Measurements from ENCODE around the gene GTF2F1. TPM values are rescaled to one million over a fixed set of nuclear protein-coding genes. Genes with fewer than 3 reads are reported as not detected.
A peak's percentile ranks its signal among the peaks of the same experiment; 100 is the strongest.
"Not testable (repeated sequence)": the region's sequence is repeated elsewhere in the genome, so short reads cannot be mapped to it uniquely, and the experiment has no call there.

The GTF2F1 gene
- total and polyA plus RNA-seq, 9 of the 15 experiments (the other 6 are each of a cell fraction or from before 2014, with no cell fraction given): 4.7 to 75.4 (median 68.4) TPM

- not testable (repeated sequence) for BruUV-seq (replicated peaks)
These were observed 35.9 kb upstream of the GTF2F1 start for GRCh38 chr19:6428692-6429418.

GRCh38 chr19:6427131-6427530, 34.2 kb upstream of the GTF2F1 start:
- ChIA-PET CTCF (ENCODE audit: low intra/inter-chr PET ratio) (no interaction called here), POLR2A (no interaction called here)
- no peaks in the 10 kb centered on the region for H3K27me3 ChIP-seq (ENCODE audit: control insufficient read depth in 2 of 2, insufficient read depth in 2 of 2, low read length in 2 of 2)
- no peak overlapping the region for H3K4me3 ChIP-seq
- no TSS peak for BruUV-seq (replicated peaks)
- WGBS (ENCODE audit: insufficient coverage, low coverage, missing lambda C conversion rate): 95% methylated on average over 15 of the region's 18 CpGs
- peaks cover 19% of the 10 kb centered on the region for H4K20me1 ChIP-seq (replicated peaks; ENCODE audit: control insufficient read depth, insufficient read depth, low read length)
- no peak overlapping the region for H3K27ac ChIP-seq (ENCODE audit: extremely low read depth, low read depth, low read length)
- peaks cover 17 to 38% of the 10 kb centered on the region in 2 experiments for H3K4me1 ChIP-seq (replicated peaks in 1 of 2; ENCODE audit: control insufficient read depth in 2 of 2, insufficient read depth in 2 of 2, low read length in 2 of 2)
- no peak overlapping the region for H2AFZ ChIP-seq (ENCODE audit: low read depth, low read length)
- H3K36me3 ChIP-seq (ENCODE audit: control insufficient read depth, insufficient read depth, low read length): peaks cover 12% of the 10 kb centered on the region
- no peak overlapping the region for H3K4me2 ChIP-seq (ENCODE audit: insufficient read depth, low read length)
- H3K9me3 ChIP-seq (replicated peaks; ENCODE audit: control insufficient read depth, insufficient read depth, low read depth, low read length): no peaks in the 10 kb centered on the region
- 0 out of 4 replicates have a peak overlapping the region, but pooled peaks of 1 of the 2 experiments have one; percentile 62 for H3K9ac ChIP-seq (ENCODE audit: insufficient read depth in 1 of 2, low read depth in 2 of 2, low read length in 2 of 2)
- peaks cover 14% of the 10 kb centered on the region for H3K9me1 ChIP-seq (ENCODE audit: control insufficient read depth, insufficient read depth, low read length)
- peaks cover 39% of the 10 kb centered on the region for H3K79me2 ChIP-seq (ENCODE audit: control insufficient read depth, insufficient read depth, low read length)
- in situ Hi-C loops (cut with MboI) (no loop called here), intact Hi-C loops (cut with micrococcal nuclease) (loop anchor here (10.0 kb wide), 2 partner anchors 112 to 262 kb away; no protein-coding TSS in a partner anchor)
- DNase-seq (ENCODE audit: extremely low read depth in 1 of 4, low spot score in 3 of 4) (no peak), FAIRE-seq (no peak), ATAC-seq (no peak)
- no peak for TF ChIP-seq ZFP36 (IDR thresholded peaks at IDR 0.05; ENCODE audit: low read depth, low read length, partially characterized antibody)
- no peak for TF ChIP-seq TCF7L2 (IDR thresholded peaks at IDR 0.05; ENCODE audit: low read depth, low read length)
- TF ChIP-seq COPS2 (conservative IDR thresholded peaks at IDR 0.05): no peak
- TF ChIP-seq RFX5 (IDR thresholded peaks at IDR 0.05; ENCODE audit: low read depth, low read length): no peak
- TF ChIP-seq HINFP (tag; conservative IDR thresholded peaks at IDR 0.05; ENCODE audit: low read depth): no peak
- no peak for TF ChIP-seq SIX5 (IDR thresholded peaks at IDR 0.05; ENCODE audit: borderline replicate concordance in 1 of 2, insufficient read depth in 1 of 2, low read depth in 1 of 2, low read length in 2 of 2)
- no peak for TF ChIP-seq KAT7 (CRISPR knock-in tag; IDR thresholded peaks at IDR 0.05; ENCODE audit: borderline replicate concordance)
- TF ChIP-seq TRIM25 (IDR thresholded peaks at IDR 0.05; ENCODE audit: borderline replicate concordance): no peak
- no peak for TF ChIP-seq IFI16 (CRISPR knock-in tag; IDR thresholded peaks at IDR 0.05)

More at GRCh38 chr19:6428692-6429418, 35.9 kb upstream of the GTF2F1 start:
- Histone ChIP-seq H3K4me3 (peak overlapping the region; percentile 52), H3K79me2 (ENCODE audit: control insufficient read depth, insufficient read depth, low read length) (peaks cover 22% of the 10 kb centered on the region), H3K9ac (ENCODE audit: insufficient read depth in 1 of 2, low read depth in 2 of 2, low read length in 2 of 2) (peak overlapping the region; percentile 71 to 85; a peak in 2 of 4 replicates), H3K4me1 (replicated peaks in 1 of 2; ENCODE audit: control insufficient read depth in 2 of 2, insufficient read depth in 2 of 2, low read length in 2 of 2) (peaks cover 11 to 34% of the 10 kb centered on the region in 2 experiments), H2AFZ (ENCODE audit: low read depth, low read length) (peak overlapping the region; percentile 86), H3K4me2 (ENCODE audit: insufficient read depth, low read length) (peak overlapping the region; percentile 89)
- H4K20me1 ChIP-seq (replicated peaks; ENCODE audit: control insufficient read depth, insufficient read depth, low read length); CTCF ChIA-PET (ENCODE audit: low intra/inter-chr PET ratio); H3K27me3 ChIP-seq (ENCODE audit: control insufficient read depth in 2 of 2, insufficient read depth in 2 of 2, low read length in 2 of 2); H3K27ac ChIP-seq (ENCODE audit: extremely low read depth, low read depth, low read length); in situ Hi-C loops (cut with MboI); H3K9me1 ChIP-seq (ENCODE audit: control insufficient read depth, insufficient read depth, low read length); H3K9me3 ChIP-seq (replicated peaks; ENCODE audit: control insufficient read depth, insufficient read depth, low read depth, low read length); FAIRE-seq; DNase-seq (ENCODE audit: extremely low read depth in 1 of 4, low spot score in 3 of 4); H3K36me3 ChIP-seq (ENCODE audit: control insufficient read depth, insufficient read depth, low read length); ATAC-seq; POLR2A ChIA-PET: not testable (repeated sequence)
- intact Hi-C loops (cut with micrococcal nuclease): loop anchor here (10.0 kb wide), 2 partner anchors 114 to 264 kb away; no protein-coding TSS in a partner anchor
- TF ChIP-seq PCBP2 (IDR thresholded peaks at IDR 0.05; ENCODE audit: low read depth, low read length, poor library complexity, severe bottlenecking) (peak; percentile 99), HNRNPK (IDR thresholded peaks at IDR 0.05; ENCODE audit: low read depth, low read length, poor library complexity, severe bottlenecking) (peak; percentile 79), ZNF263 (CRISPR knock-in tag; IDR thresholded peaks at IDR 0.05; ENCODE audit: borderline replicate concordance) (peak; percentile 43; the same call in 1 of the 2 replicates), ZNF121 (CRISPR knock-in tag; conservative IDR thresholded peaks at IDR 0.05) (peak; percentile 77)
- 70% methylated on average over 2 of the region's 2 CpGs for WGBS (ENCODE audit: insufficient coverage, low coverage, missing lambda C conversion rate)

Data from K562 (cell line).